IMR-90 (cell line): Measurements from ENCODE around the gene C2CD4D. TPM values are rescaled to one million over a fixed set of nuclear protein-coding genes. Genes with fewer than 3 reads are reported as not detected.

Experiments used
- ATAC-seq: fragments of 200-7000 bp; cut with Tn5 transposase; 2 replicates; pipeline ENCODE4 v1.9.1; 2020; ENCODE audit warnings: low read depth, mild to moderate bottlenecking, moderate library complexity
- BruUV-seq: library from RNA; stranded (reverse); fragments of 400-500 nt; replicated peaks from 2 replicates; lab custom pipeline; 2021; lab: Mats Ljungman, UMichigan
- CTCF ChIA-PET: fragments of 300-600 bp; formaldehyde crosslinking; extraction: SDS; loops from one replicate; lab custom pipeline; 2021; ENCODE audit warnings: antibody characterized with exemption; lab: Yijun Ruan, JAX
- POLR2A ChIA-PET: fragments of 300-600 bp; sonication (Branson Sonifier 250); formaldehyde crosslinking; loops from one replicate; lab custom pipeline; 2022; ENCODE audit warnings: antibody characterized with exemption; ENCODE audit not compliant: unreplicated experiment; lab: Charles Lee
- DNase-seq: peaks from one replicate; pipeline ENCODE4 v3.0.0; 2013
- H2AFZ ChIP-seq: replicated peaks from 2 replicates; pipeline ENCODE3; 2013; ENCODE audit warnings: low read length, mild to moderate bottlenecking; ENCODE audit not compliant: poor library complexity
- H2AK5ac ChIP-seq: 2 replicates; pipeline ENCODE4 v1.6.1; 2013; ENCODE audit warnings: low read depth, low read length, inconsistent platforms
- H2AK9ac ChIP-seq: replicated peaks from 2 replicates; pipeline ENCODE3; 2013; ENCODE audit warnings: mild to moderate bottlenecking, low read depth, low read length, moderate library complexity; ENCODE audit not compliant: poor library complexity
- H2BK120ac ChIP-seq: 2 replicates; pipeline ENCODE4 v1.6.1; 2013; ENCODE audit warnings: low read depth, low read length, inconsistent platforms
- H2BK15ac ChIP-seq: 3 replicates; pipeline ENCODE4 v1.6.1; 2013; ENCODE audit warnings: low read depth, low read length, inconsistent platforms
- H2BK20ac ChIP-seq: 2 replicates; pipeline ENCODE4 v1.6.1; 2013; ENCODE audit warnings: low read depth, mild to moderate bottlenecking, inconsistent platforms, low read length, moderate library complexity
- H2BK5ac ChIP-seq: 2 replicates; pipeline ENCODE4 v1.6.1; 2013; ENCODE audit warnings: mild to moderate bottlenecking, low read depth, low read length, inconsistent platforms; ENCODE audit not compliant: poor library complexity, severe bottlenecking
- H3K14ac ChIP-seq: replicated peaks from 2 replicates; pipeline ENCODE4 v1.6.1; 2013; ENCODE audit warnings: low read depth, low read length, inconsistent platforms
- H3K18ac ChIP-seq: 2 replicates; pipeline ENCODE4 v1.6.1; 2013; ENCODE audit warnings: low read depth, low read length, control low read depth
- H3K23ac ChIP-seq: 2 replicates; pipeline ENCODE4 v1.6.1; 2013; ENCODE audit warnings: low read depth, low read length, inconsistent platforms
- H3K27ac ChIP-seq: 2 replicates; pipeline ENCODE4 v1.5.1; 2013; ENCODE audit warnings: mild to moderate bottlenecking, control low read depth, low read length; ENCODE audit not compliant: insufficient read depth
- H3K27me3 ChIP-seq: 2 replicates; pipeline ENCODE4 v1.6.1; 2013; ENCODE audit warnings: low read length; ENCODE audit not compliant: control insufficient read depth, insufficient read depth
- H3K36me3 ChIP-seq: 2 replicates; pipeline ENCODE4 v1.6.1; 2013; ENCODE audit warnings: low read length, mixed read lengths; ENCODE audit not compliant: control insufficient read depth, insufficient read depth
- H3K4ac ChIP-seq: 2 replicates; pipeline ENCODE4 v1.6.1; 2013; ENCODE audit warnings: low read depth, low read length, inconsistent platforms
- H3K4me1 ChIP-seq: 2 replicates; pipeline ENCODE4 v1.6.1; 2013; ENCODE audit warnings: low read length, mixed read lengths; ENCODE audit not compliant: control insufficient read depth, insufficient read depth
- H3K4me2 ChIP-seq: 2 replicates; pipeline ENCODE4 v1.6.1; 2013; ENCODE audit warnings: low read depth, mild to moderate bottlenecking, control low read depth, low read length, moderate library complexity
- H3K4me3 ChIP-seq: 2 replicates; pipeline ENCODE4 v1.5.1; 2013; ENCODE audit warnings: low read depth, mild to moderate bottlenecking, control low read depth, low read length, moderate library complexity; ENCODE audit not compliant: insufficient read depth
- H3K56ac ChIP-seq: 2 replicates; pipeline ENCODE4 v1.6.1; 2013; ENCODE audit warnings: low read length, inconsistent platforms; ENCODE audit not compliant: insufficient read depth; ENCODE audit errors: extremely low read depth
- H3K79me1 ChIP-seq, 2 experiments: 2 replicates each; pipeline ENCODE4 v1.6.1; 2013; ENCODE audit warnings: low read length in 2 of 2, inconsistent platforms in 1 of 2, low read depth in 1 of 2
- H3K9ac ChIP-seq: 2 replicates; pipeline ENCODE4 v1.6.1; 2013; ENCODE audit warnings: low read depth, low read length, control low read depth
- H3K9me1 ChIP-seq: 2 replicates; pipeline ENCODE4 v1.6.1; 2013; ENCODE audit warnings: low read length, inconsistent platforms; ENCODE audit not compliant: insufficient read depth
- H3K9me3 ChIP-seq: 2 replicates; pipeline ENCODE4 v1.6.1; 2013; ENCODE audit warnings: low read length; ENCODE audit not compliant: control insufficient read depth, insufficient read depth
- H4K20me1 ChIP-seq: 2 replicates; pipeline ENCODE4 v1.6.1; 2013; ENCODE audit warnings: low read length, inconsistent platforms; ENCODE audit not compliant: insufficient read depth
- H4K5ac ChIP-seq: 2 replicates; pipeline ENCODE4 v1.6.1; 2013; ENCODE audit warnings: mild to moderate bottlenecking, low read depth, low read length, control low read depth
- H4K8ac ChIP-seq, 2 experiments: 2 replicates each; pipeline ENCODE4 v1.6.1; 2013; ENCODE audit warnings: low read depth in 2 of 2, low read length in 2 of 2, control low read depth in 1 of 2, inconsistent platforms in 1 of 2
- H4K91ac ChIP-seq: 2 replicates; pipeline ENCODE4 v1.6.1; 2013; ENCODE audit warnings: low read depth, low read length, inconsistent platforms; ENCODE audit not compliant: insufficient read depth
- CTCF ChIP-seq: conservative IDR thresholded peaks from 2 replicates; pipeline ENCODE4 v1.5.1; 2012; ENCODE audit warnings: mild to moderate bottlenecking, low read depth, low read length, improper control_type of control experiment
- MAZ ChIP-seq: IDR thresholded peaks from 2 replicates; pipeline ENCODE4 v1.6.1; 2012; ENCODE audit warnings: low read depth, mild to moderate bottlenecking, low read length, improper control_type of control experiment, moderate library complexity, borderline replicate concordance
- SMC3 ChIP-seq: fragments of 150-350 bp; IDR thresholded peaks from 2 replicates; pipeline ENCODE4 v1.6.1; 2016; ENCODE audit warnings: low read depth, mild to moderate bottlenecking, antibody characterized with exemption, low read length, moderate library complexity
- WGBS, 2 experiments: methylation state at CpG; one replicate each; pipeline versions ENCODE4 v1.1.5 to v1.1.7; 2013; ENCODE audit warnings: missing lambda C conversion rate in 2 of 2; ENCODE audit not compliant: insufficient read length in 1 of 2; ENCODE audit errors: extremely low coverage in 2 of 2; 5-methylcytosine and 5-hydroxymethylcytosine counted together
- dilution Hi-C: fragments of 300-500 bp; cut with HindIII; formaldehyde crosslinking; loops from one replicate; pipeline ENCODE4 v1.14.3; 2018; ENCODE audit warnings: low sequenced_read_pairs; ENCODE audit not compliant: unreplicated experiment
- in situ Hi-C: fragments of 300-500 bp; cut with MboI; formaldehyde crosslinking; loops from 3 replicates; pipeline ENCODE4 v1.14.3; 2019; ENCODE audit warnings: low sequenced_read_pairs, inconsistent platforms, mixed read lengths
- intact Hi-C: fragments of 100-400 bp; cut with micrococcal nuclease; formaldehyde crosslinking; loops from 2 replicates; pipeline ENCODE4 v1.10.0; 2022
- polyA plus RNA-seq, 3 experiments: library from polyadenylated mRNA; depleted of rRNA; stranded (reverse); fragments of >200 nt; gene quantifications; 2 replicates each; pipeline ENCODE4 v1.2.3, GENCODE V29; 2012; ENCODE audit warnings: low replicate concordance in 1 of 3
- total RNA-seq: library from RNA; depleted of rRNA; stranded (reverse); fragments of >200 nt; gene quantifications from 2 replicates; pipeline ENCODE4 v1.2.3, GENCODE V29; 2012

C2CD4D gene
- total and polyA plus RNA-seq, 2 of the 4 experiments (the other 2 are of a cell fraction), result not detected

DNA sequence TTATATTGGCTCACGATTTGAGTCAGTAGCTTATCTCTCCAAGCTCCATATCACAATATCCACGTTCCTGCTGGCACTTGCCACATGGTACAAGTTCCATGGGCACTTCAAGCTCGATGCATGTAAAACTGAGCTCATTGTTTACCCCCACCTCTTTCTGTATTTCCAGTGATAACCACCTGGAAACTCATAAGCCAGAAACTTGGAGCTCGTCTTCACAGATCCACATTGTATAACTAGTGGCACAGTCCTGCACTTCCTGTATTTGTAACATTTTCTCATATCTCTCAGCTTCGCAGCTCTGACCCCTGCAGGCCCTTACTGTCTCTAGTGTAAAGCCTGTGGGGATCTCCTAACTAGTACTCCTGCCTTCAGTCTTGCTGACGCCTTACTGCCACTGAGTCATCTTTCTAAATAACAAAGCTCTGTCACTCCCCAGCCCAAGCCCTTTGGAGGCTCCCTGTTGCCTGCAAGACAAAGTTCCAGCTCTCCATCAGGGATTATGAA, 6.5 kb upstream of the C2CD4D start:
- H2AFZ ChIP-seq, result no peak overlapping the region
- peaks cover 28% of the 10 kb centered on the region for H3K27me3 ChIP-seq
- H4K20me1 ChIP-seq, result no peaks in the 10 kb centered on the region
- H2BK5ac ChIP-seq, result no peak overlapping the region
- TF ChIP-seq MAZ (no peak), SMC3 (no peak), CTCF (0 out of 2 replicates have a peak, but pooled peaks have one; percentile 20)
- H4K91ac ChIP-seq, result no peak overlapping the region
- no peaks in the 10 kb centered on the region for H3K79me1 ChIP-seq
- H2AK9ac ChIP-seq, result no peak overlapping the region
- H2BK20ac ChIP-seq, result no peak overlapping the region
- H3K4me3 ChIP-seq, result no peak overlapping the region
- H3K4me1 ChIP-seq, result 0 out of 2 replicates have a peak, but pooled peaks cover 1% of the 10 kb centered on the region
- H3K9me1 ChIP-seq, result no peaks in the 10 kb centered on the region
- WGBS, 2 experiments, result 44% methylated on average over 5 of the region's 6 CpGs; no CpG with 5 or more reads in 1 of the 2 experiments
- H3K23ac ChIP-seq, result no peak overlapping the region
- no peak overlapping the region for H3K56ac ChIP-seq
- no peak overlapping the region for H4K5ac ChIP-seq
- no peak overlapping the region for H3K4me2 ChIP-seq
- H2BK15ac ChIP-seq, result 0 out of 3 replicates have a peak overlapping the region, but pooled peaks have one; percentile 13
- no peaks in the 10 kb centered on the region for H3K9me3 ChIP-seq
- peak; percentile 84 for ATAC-seq
- POLR2A ChIA-PET, result no interaction called here
- no peak overlapping the region; the same call in 1 of the 2 replicates for H3K9ac ChIP-seq
- H2BK120ac ChIP-seq, result no peak overlapping the region
- H3K36me3 ChIP-seq, result no peaks in the 10 kb centered on the region
- H3K27ac ChIP-seq, result no peak overlapping the region
- 0 out of 2 replicates have a peak overlapping the region, but pooled peaks have one; percentile 19 for H3K4ac ChIP-seq
- dilution Hi-C loops (no loop called here), in situ Hi-C loops (no loop called here), intact Hi-C loops (no loop called here)
- no peak overlapping the region for H2AK5ac ChIP-seq
- BruUV-seq, result no TSS peak
- CTCF ChIA-PET, result no interaction called here
- DNase-seq, result peak; percentile 75
- H3K18ac ChIP-seq, result no peak overlapping the region
- peak overlapping the region in 1 of 2 experiments; percentile 63; a peak in 2 of 4 replicates for H4K8ac ChIP-seq
- no peak overlapping the region for H3K14ac ChIP-seq
